ENCODE data around the gene ENTPD2. TPM values are rescaled to one million over a fixed set of nuclear protein-coding genes. Genes with fewer than 3 reads are reported as not detected.

Gene ENTPD2
- total and polyA plus RNA-seq, 9 of the 15 experiments (the other 6 are each of a cell fraction or from before 2014, with no cell fraction given), result 0.04 to 0.60 (median 0.14) TPM; not detected in 4

DNA sequence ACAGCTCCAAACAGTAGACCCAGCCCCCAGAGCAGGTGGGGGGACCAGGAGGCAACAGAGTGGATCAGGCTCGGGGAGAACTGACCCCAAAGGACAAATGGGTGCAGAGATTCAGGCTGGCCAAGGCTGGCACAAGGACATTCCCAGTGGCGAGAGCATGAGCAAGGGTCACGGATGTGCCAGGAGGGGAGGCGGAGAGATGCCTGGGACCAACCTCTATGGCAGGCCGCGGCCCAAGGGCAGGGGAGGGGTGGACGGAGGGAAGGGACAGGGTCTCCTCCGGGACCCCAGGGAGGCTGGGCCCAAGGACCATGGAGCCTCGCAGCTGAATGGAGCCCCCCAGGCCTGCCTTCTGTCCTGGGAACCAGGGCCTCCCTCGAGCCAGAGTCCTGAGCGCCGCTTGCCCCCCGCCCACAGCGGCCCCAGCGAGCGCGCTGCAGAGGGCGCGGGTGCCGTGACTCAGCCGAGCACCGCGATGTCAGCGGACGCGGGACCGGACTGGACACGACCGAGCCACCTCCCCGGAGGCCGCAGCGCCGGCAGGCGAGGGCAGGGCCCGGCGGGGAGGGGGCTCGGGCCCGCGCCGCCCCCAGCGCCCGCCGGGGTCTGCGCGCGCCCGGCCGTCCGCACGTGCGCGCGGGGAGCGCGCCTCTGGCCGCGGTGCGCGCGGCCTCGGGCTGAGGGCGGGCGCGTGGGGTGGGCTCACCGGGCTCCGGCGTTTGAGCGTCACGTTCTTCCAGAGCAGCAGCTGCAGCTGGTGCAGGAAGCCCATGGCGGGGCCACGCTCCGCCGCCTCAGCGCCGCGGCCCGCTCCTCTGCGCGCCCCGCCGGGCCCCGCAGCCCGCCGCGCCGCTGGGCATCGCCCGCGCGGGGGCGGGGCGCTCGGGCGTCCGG lies 26.2 kb downstream of the ENTPD2 start, which contains the start of gene ABCA2 (continued):
- TF ChIP-seq REST (IDR thresholded peaks at IDR 0.05; ENCODE audit: borderline replicate concordance) (no peak), REST (CRISPR knock-in tag; IDR thresholded peaks at IDR 0.05; ENCODE audit: low read depth) (no peak), YBX1 (IDR thresholded peaks at IDR 0.05) (no peak), MYBL2 (IDR thresholded peaks at IDR 0.05; ENCODE audit: low read depth) (no peak), MYBL2 (CRISPR knock-in tag; IDR thresholded peaks at IDR 0.05; ENCODE audit: borderline replicate concordance) (no peak)
- TF ChIP-seq, protein P1, sequence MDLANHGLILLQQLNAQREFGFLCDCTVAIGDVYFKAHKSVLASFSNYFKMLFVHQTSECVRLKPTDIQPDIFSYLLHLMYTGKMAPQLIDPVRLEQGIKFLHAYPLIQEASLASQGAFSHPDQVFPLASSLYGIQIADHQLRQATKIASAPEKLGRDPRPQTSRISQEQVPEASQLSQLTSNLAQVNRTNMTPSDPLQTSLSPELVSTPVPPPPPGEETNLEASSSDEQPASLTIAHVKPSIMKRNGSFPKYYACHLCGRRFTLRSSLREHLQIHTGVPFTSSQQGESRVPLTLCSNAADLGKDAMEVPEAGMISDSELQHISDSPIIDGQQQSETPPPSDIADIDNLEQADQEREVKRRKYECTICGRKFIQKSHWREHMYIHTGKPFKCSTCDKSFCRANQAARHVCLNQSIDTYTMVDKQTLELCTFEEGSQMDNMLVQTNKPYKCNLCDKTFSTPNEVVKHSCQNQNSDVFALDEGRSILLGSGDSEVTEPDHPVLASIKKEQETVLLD (IDR thresholded peaks at IDR 0.05), result no peak
- TF ChIP-seq, protein P2, sequence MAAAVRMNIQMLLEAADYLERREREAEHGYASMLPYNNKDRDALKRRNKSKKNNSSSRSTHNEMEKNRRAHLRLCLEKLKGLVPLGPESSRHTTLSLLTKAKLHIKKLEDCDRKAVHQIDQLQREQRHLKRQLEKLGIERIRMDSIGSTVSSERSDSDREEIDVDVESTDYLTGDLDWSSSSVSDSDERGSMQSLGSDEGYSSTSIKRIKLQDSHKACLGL (CRISPR knock-in tag; IDR thresholded peaks at IDR 0.05; ENCODE audit: borderline replicate concordance, poor library complexity, severe bottlenecking), result no peak
- TF ChIP-seq, protein P3, sequence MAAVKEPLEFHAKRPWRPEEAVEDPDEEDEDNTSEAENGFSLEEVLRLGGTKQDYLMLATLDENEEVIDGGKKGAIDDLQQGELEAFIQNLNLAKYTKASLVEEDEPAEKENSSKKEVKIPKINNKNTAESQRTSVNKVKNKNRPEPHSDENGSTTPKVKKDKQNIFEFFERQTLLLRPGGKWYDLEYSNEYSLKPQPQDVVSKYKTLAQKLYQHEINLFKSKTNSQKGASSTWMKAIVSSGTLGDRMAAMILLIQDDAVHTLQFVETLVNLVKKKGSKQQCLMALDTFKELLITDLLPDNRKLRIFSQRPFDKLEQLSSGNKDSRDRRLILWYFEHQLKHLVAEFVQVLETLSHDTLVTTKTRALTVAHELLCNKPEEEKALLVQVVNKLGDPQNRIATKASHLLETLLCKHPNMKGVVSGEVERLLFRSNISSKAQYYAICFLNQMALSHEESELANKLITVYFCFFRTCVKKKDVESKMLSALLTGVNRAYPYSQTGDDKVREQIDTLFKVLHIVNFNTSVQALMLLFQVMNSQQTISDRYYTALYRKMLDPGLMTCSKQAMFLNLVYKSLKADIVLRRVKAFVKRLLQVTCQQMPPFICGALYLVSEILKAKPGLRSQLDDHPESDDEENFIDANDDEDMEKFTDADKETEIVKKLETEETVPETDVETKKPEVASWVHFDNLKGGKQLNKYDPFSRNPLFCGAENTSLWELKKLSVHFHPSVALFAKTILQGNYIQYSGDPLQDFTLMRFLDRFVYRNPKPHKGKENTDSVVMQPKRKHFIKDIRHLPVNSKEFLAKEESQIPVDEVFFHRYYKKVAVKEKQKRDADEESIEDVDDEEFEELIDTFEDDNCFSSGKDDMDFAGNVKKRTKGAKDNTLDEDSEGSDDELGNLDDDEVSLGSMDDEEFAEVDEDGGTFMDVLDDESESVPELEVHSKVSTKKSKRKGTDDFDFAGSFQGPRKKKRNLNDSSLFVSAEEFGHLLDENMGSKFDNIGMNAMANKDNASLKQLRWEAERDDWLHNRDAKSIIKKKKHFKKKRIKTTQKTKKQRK (IDR thresholded peaks at IDR 0.05; ENCODE audit: borderline replicate concordance, low read depth, low read length), result no peak
- TF ChIP-seq, protein P4, sequence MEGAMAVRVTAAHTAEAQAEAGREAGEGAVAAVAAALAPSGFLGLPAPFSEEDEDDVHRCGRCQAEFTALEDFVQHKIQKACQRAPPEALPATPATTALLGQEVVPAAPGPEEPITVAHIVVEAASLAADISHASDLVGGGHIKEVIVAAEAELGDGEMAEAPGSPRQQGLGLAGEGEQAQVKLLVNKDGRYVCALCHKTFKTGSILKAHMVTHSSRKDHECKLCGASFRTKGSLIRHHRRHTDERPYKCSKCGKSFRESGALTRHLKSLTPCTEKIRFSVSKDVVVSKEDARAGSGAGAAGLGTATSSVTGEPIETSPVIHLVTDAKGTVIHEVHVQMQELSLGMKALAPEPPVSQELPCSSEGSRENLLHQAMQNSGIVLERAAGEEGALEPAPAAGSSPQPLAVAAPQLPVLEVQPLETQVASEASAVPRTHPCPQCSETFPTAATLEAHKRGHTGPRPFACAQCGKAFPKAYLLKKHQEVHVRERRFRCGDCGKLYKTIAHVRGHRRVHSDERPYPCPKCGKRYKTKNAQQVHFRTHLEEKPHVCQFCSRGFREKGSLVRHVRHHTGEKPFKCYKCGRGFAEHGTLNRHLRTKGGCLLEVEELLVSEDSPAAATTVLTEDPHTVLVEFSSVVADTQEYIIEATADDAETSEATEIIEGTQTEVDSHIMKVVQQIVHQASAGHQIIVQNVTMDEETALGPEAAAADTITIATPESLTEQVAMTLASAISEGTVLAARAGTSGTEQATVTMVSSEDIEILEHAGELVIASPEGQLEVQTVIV (CRISPR knock-in tag; IDR thresholded peaks at IDR 0.05; ENCODE audit: borderline replicate concordance), result no peak

Measured in K562 (cell line).